Measurements from ENCODE around the gene PIGU.
A peak's percentile ranks its signal among the peaks of the same experiment; 100 is the strongest.
"Not testable (repeated sequence)": the region's sequence is repeated elsewhere in the genome, so short reads cannot be mapped to it uniquely, and the experiment has no call there.

PIGU gene

DNA sequence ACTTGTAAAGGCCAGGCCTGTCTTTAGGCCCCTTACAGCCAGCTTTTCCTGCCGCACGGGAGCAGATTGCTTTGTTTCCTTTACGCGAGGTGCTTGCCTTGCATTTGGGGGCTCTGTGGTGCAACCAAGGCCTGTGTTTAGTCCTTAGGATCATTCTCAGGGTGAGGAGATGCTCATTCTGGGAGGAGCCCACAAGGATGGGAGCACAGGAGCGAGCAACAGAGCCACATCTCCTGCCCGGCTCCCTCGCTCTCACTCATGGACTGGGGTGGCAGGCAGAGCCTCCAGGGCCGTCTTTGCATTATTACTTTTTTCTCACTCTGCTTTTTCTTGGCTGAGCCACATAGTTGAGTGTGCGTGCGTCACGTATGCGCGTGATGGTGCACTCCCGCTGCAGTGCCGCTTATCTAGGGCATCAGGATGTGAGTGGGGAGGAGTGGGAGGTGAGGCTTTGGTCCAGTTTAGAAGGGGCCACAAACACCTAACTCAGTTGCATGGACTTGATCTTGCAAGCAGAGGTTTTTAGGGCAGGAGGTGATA is 141.5 kb downstream of the PIGU start:
- DNase-seq (ENCODE audit: low read depth in 3 of 3) = no peak

DNA sequence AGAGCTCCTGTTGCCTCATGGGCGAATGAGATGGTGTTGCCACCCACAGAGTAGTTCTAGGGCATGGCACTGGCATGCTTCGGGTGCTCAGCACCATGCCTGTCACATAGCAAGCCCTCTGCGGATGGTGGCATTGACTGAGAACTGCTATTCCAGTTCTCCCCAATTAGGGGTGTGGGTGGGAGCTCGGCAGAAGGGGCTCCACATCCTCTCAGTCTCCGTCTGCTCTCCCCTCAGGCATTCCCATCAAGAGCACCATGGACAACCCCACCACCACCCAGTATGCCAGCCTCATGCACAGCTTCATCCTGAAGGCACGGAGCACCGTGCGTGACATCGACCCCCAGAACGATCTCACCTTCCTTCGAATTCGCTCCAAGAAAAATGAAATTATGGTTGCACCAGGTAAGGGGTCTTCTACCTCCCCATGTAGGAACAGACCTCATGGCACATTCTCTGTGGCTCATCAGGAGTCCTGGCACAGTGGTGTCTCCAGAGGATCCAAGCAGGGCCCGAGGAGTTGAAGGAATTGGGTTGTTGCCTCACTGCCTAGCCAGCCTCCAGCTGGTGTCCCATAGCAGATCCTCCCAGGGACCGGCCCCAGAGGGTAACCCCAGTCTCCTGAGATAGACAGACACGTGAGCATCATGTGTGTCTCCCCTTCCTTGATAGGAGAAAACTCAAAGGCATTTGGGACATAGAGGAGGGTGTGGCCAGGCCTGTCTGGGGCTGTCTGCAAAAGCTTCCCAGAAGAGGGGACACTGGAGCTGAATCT is 142.3 kb downstream of the PIGU start:
- DNase-seq (ENCODE audit: low read depth in 3 of 3) = no peak

DNA sequence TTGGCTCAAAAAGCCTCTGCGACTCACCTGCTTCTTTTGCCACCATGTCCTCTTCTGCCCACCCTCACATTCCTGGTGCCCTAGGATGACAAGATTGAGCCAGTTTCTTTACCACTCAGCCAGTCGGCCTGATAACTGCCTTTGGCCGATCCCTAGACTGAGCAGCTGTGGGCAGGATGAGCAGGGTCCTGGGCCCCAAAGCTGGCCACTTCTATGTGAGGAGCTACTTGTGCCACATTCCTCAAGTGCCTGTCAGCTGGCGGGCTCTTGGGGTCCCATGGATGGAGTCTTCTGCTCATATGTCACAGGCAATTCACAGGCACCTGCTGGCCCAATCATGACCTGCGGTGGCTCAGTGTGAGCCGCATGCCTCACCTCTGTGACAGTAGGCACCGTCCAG is 144.1 kb downstream of the PIGU start:
- DNase-seq (ENCODE audit: low read depth in 3 of 3) = no peak

DNA sequence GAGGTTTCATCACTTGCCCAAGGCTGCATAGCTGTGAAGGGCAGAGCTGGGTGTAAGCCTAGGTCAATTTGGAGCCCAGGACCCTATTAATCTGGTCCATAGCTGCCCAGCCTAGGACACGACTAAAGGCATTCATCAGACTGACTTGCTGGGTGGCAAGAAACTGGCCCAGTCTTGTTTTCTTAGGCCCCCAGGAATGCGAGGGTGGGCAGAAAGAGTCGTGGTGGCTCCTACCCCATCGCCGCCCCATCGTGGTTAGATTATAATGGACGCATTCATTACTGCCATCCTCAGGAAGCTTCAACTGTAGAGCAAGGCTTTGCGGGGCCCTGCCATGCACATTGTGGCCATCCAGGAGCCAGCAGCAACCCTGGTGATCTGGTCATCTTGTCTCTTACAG is 144.6 kb downstream of the PIGU start:
- DNase-seq (ENCODE audit: low read depth in 3 of 3) = no peak

DNA sequence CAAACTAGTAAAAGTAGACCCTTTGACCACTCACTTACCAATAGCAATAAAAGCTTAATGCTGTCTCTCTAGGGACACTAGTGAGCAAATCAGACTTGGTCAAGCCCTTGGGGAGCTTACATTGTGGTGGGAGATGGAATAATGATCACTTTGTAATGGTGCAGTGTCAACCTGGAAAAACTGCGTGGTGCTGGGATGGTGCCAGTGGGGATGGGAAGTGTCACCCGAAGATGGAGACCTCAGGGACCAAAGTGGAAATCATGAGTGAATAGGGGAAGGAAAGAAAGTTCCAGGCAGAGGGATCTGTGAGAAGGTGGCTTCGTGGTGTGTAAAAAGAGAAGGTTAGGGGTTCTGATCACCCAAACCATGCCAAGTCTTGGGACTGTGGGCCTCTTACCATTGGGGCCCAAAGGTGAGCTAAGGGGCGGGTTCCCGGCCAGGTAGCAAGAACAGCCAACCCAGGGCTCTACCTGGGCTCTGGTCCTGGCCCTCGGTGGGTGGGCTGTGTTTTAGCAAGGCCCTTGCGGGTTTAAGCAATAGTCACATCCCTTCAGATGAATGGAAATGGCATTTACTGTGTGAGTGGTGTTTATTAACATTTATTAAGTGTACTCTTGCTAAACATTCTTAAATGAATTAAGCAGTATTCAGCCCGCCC is 145.2 kb downstream of the PIGU start:
- no peak for DNase-seq (ENCODE audit: low read depth in 3 of 3)

DNA sequence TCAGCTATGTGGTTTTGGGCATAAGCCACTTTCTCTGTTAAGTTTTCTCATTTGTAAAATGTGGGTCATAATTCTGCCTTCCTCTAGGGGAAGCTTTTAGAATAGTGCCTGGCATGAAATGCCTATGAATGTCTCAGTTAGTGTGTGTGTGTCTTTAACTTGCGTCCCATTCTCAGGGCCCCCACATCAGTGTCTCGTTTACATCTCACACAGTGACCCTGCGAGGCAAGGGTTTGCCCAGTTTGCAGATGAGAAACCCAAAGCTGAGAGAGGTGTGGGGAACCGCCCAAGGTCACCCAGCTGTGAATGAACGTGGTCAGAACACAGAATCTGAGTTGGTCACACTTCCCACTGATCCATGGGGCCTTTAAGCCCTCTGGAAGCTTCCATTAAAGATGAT is 146.6 kb downstream of the PIGU start:
- no peak for DNase-seq (ENCODE audit: low read depth in 3 of 3)

DNA sequence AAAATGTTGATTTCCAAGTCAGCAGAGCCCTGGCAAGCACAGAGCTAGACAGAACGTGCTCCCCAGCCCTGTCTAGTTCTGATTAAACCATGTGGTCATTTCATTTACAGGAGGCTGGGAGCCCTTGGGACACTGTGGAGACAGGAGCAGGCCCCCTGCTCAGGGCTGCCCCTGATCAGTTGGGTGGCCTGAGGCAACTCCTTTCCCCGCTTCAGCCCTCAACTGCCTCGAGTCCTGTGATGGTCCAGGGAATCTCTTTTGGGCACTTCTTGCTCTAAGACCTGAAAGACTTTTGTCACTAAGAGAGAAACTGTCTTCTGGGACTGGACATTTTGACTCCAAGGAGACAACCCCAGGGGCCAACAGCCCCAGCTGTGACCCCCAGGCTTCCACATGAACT is 147.2 kb downstream of the PIGU start:
- no peak for DNase-seq (ENCODE audit: low read depth in 3 of 3)

DNA sequence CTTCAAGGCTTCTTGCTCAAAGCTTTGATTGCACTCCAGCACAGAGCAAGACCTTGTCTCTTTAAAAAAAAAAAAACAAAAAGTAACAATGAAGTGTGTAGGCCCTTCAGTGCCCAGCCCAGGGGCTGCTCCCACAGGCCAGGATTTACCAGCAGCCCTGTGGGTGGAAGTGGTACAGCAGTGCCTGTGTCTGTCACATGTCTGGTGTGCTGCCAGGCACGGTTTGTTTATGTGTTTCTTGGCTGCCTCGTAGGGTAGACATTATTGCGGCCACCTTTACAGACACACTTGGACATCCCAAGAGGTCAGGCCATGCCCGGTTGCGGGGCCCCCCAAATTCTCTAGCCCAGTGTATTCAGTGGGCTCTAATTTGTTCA is 148.0 kb downstream of the PIGU start:
- DNase-seq (ENCODE audit: low read depth in 3 of 3) = no peak

DNA sequence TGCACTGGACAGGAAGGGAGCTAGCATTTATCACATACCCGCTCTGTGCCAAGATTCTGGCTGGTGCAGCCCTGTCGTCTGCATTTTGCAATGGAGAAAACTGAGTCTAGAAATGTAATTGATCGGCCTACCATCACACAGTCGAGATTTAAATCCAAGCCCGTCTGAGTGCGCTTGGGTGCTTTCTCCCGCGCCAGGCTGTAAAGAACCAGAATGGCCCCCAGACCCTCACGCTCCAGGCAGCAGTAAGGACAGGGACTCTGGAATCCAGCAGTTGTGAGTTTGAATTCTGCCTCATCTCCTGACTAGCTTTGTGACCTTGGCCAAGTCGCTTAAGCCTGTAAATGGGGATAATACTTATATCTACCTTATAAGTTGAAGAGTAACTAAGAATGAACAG is 149.9 kb downstream of the PIGU start:
- DNase-seq (ENCODE audit: low read depth in 3 of 3) = no peak

DNA sequence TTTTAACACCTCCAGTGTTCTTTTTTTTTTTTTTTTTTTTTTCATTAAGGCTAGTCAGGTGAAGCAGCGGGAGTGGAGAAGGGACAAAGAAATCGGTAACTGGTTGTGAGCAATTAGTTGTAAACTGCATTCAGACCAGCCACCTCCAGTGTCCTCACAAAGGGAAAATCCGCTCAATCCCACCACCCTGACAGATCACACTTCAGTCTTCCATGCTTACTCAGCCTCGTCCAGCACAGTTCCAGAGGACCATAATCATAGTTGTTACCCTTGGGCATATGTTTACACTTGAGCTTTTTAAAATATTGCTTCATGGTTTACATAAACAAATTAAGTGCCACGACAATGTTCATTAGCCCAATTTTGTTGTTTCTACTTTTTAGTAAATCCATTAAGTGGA is 150.4 kb downstream of the PIGU start:
- no peak for DNase-seq (ENCODE audit: low read depth in 3 of 3)

DNA sequence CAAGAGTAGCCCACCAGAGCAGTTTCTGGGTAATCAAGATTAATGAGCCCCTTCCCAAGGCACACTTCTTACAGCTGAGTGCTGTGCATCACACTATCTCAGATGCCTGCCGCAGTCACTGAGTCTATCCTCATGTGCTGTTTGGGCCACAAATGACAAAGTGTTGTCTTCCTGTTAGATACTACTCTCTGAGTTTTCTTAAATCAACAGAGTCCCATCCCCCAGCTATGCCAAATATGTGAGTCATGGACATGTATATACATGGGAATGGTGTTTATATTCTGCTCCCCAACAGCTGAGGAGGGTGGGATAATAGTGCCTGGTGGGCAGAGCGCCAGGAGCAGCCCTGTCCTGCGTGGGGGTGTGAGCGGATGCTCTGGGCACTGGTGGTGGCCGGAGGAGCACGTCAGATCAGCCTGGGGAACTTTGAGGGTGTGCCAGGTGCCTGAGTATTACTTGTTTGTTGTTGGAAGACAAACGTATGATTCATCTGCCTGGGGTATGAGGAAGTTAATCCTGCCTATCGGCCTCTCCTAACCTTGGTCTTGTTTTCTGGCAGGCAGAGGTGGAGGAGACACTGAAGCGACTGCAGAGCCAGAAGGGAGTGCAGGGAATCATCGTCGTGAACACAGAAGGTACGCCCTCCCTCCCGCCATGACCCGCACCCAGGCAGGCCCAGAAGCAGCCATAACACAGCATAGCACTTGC is 151.0 kb downstream of the PIGU start:
- no peak for DNase-seq (ENCODE audit: low read depth in 3 of 3)

DNA sequence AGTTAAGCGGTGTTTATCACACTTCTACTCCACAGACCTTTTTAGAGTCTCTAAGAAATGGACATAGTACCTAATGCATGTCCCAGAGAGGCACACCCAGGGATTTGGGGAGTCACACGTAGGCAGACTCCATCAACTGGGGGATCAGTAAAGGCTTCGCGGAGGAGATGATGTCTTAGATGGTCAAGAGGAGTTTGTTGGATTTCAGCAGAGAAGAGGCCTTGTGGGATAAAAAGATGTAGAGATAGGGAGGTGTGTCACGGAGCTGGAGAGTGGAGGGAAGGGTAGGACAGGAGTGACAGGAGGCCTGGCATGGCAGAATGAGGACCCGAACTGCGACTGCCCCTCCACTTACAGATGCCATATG is 151.6 kb downstream of the PIGU start:
- DNase-seq (ENCODE audit: low read depth in 3 of 3) = no peak

DNA sequence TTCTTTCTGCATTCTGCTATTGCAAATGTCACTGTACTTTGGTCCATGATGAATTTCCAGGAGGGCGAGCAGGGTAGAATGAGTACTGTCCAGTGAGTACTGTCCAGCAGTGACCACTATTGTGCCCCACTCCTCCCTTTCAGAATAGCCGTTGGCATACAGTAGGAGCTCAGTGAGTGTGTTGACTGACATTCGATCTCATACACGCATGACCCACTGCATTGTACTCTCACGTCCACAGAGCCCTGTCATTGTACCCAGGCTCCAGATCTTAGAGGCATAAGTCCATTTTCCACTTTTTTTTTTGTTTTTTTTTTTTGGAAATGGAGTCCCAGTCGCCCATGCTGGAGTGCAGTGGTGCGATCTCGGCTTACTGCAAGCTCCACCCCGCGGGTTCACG is 152.5 kb downstream of the PIGU start:
- no peak for DNase-seq (ENCODE audit: low read depth in 3 of 3)

DNA sequence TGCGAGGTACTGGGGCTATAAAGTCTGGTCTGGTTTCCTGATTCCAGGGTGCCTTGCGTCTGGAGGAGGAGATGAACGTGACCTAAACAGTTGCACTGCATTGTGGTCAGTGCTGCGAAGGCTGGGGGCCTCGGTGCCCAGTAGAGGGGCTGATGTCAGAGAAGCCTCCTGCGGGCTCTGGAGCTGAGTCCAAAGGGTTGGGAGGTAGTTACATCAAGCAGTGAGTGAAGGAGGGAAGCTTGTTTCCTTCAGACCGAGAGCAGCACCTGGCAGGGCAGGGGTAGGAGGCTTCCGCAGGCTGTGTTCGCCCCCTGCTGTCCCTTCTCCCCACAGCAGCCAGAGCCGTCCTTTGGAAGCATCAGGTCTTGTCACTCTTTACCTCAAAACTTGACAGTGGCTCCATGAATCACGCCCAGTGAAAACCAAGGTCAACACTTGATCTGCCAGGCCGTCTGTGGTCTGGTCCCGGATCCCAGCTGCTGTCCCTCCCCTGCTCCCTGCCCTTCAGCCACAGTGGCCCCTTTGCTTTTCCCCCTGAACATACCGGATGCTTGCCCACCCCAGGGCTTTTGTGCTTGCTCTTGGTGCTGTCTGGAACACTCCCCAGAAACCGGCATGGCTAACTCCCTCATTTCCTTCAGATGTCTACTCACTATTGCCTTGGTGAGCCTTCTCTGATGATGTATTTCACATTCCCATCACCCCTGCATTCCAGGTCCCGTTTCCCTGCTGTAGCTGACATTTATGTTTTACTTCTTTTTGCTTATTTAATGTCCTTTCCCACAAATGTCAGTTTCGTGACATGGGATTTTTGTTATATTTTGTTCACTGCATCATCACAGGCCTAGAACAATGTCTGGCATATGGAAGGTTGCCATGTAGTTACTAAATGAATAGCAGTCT is 153.7 kb downstream of the PIGU start:
- peak; percentile 21 to 36 (median 31) for DNase-seq (ENCODE audit: low read depth in 3 of 3)

DNA sequence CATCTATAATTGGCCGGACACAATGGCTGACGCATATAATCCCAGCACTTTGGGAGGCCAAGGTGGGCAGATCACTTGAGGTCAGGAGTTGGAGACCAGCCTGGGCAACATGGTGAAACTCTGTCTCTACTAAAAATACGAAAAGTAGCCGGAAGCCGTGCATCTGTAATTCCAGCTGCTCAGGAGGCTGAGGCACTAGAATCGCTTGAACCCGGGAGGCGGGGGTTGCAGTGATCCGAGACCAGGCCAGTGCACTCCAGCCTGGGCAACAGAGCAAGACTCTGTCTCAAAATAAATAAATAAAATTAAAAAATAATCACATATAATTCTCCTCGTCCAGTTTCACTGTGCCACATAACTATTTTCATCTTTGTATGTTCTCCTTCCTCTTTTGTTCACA is 157.1 kb downstream of the PIGU start:
- not testable (repeated sequence) for DNase-seq (ENCODE audit: low read depth in 3 of 3)

DNA sequence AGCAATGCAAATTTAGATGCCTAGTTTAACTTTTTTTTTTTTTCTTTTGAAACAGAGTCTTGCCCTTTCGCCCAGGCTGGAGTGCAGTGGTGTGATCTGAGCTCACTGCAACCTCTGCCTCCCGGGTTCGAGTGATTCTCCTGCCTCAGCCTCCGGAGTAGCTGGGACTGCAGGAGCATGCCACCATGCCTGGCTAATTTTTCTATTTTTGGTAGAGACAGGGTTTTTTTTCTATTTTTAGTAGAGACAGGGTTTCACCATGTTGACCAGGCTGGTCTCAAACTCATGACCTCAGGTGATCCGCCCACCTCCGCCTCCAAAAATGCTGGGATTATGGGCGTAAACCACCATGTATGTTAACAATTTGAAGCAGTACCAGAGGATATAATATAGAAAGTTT is 158.0 kb downstream of the PIGU start:
- DNase-seq (ENCODE audit: low read depth in 3 of 3) = not testable (repeated sequence)

DNA sequence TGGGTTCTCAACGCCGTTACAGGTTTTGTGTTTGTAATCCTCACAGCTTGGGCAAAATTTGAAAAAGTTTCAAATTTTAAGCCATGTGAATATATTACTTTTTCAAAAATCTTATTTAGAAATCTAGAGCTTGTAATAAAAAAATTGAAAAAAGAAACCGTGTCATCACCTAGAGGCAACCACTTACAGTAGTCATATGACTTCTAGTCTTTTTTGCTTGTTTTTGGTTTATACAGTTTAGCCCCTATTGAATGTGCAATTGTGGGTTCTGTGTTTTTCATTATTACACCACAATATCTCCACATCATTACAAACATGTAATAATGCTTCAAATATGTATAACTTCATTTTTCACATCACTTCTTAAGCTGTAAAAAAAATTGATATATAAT is 159.8 kb downstream of the PIGU start:
- no peak for DNase-seq (ENCODE audit: low read depth in 3 of 3)

DNA sequence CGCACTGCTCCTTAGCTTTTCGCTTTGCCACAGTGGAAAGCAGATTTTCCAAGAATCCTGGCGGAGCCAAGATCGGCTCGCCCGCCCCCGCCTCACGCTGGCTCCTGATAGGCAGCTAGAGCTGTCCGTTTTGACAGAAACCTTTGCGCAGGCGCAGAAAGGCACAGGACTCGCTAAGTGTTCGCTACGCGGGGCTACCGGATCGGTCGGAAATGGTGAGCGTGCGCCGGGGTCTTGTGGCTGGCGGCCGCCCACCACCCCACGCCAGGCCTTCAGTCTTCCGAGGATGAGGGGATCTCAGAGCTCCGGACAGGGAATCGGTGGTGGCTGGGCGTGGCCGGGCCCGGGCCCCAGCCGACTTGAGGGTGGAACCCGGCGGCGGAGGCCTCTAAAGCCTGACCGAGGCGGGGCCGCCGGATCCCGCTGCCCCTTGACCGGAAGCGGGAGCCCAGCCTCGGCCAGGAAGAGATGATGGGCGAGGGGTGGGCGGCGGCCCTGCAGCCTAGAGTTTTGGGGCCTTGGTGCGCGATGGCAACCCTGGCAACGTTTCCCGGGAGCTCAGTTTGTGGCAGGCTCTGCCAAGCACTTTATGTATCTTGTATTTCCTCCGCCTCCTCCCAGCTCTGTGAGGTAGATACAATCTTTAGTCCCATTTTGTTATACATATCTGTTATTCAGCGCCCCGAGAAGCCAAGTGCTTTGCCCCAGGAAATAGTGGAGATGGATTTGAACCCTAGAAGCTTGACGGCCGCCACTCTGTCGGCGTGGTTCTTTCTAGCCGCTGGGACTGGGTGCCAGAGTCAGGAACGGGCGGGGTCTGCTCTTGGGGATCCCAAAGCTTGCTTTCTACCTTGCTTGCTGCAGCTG is 160.4 kb downstream of the PIGU start, which contains the start of gene DYNLRB1:
Gene DYNLRB1, plus strand, starts transcription at position 176 of the 867 bp plus-strand sequence. Its CDS starts 37 bp downstream, at position 213.
- DNase-seq (ENCODE audit: low read depth in 3 of 3) = peak; percentile 91 to 97 (median 93)

DNA sequence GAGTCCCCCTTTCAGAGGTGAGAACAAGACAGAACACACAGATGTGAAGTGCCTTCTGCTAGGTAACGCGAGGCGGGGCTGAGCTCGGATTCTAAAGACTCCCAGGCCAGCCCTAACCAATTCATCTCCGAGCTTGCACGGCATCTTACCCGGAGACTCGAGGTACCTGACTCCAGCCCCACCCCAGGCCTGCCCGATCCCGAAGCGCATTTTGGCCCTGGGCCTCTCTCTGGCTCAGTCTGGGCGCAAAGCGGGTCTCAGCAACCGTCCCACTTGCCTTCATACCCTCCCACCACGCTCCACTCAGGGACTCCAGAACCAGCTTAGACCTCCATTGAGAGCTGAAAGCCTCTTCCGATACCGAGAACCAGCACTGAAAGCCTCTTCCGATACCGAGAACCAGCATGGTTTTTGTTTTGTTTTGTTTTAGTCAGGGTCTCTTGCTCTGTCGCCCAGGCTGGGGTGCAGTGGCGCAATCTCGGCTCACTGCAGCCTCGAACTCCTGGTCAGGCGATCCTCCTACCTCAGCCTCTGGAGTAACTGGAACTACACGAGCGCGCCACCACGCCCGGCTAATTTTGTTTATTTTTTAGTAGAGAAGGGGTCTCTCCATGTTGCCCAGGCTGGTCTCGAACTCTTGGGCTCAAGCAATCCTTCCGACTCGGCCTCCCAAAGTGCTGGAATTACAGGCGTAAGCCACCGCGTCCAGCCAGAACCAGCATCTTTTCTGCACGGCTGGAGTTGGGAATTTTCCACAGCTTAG is 161.2 kb downstream of the PIGU start:
- peak; percentile 30 to 67 (median 63) for DNase-seq (ENCODE audit: low read depth in 3 of 3)

All from stimulated activated CD4-positive, alpha-beta T cell treated with anti-CD3 and anti-CD28 coated beads, TNF-alpha, amount 100 ng/mL, for 48 hours (primary cell).